AG08396 (cell line): ENCODE data around the gene ESM1.

Experiments
- DNase-seq: peaks from one replicate; pipeline ENCODE4 v3.0.0; 2012; ENCODE audit warnings: low spot score, mixed read lengths

The ESM1 gene

DNA sequence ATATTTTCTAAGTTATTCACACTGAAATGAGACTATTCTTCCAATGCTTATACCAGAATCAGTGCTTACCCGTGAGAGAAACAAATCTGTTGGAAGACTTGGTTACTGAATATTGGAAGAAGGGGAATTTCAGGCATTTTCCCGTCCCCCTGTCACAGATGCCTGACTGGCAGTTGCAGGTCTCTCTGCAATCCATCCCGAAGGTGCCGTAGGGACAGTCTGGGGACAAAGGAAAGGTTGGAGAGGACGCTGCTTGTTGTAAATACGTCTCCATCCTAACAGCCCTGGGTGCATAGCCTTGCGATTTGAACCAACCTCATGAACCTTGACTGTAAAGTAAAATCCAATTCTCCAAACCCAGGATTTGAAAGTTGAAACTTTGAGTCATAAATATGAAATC lies 3.5 kb downstream of the ESM1 start:
- no peak for DNase-seq

DNA sequence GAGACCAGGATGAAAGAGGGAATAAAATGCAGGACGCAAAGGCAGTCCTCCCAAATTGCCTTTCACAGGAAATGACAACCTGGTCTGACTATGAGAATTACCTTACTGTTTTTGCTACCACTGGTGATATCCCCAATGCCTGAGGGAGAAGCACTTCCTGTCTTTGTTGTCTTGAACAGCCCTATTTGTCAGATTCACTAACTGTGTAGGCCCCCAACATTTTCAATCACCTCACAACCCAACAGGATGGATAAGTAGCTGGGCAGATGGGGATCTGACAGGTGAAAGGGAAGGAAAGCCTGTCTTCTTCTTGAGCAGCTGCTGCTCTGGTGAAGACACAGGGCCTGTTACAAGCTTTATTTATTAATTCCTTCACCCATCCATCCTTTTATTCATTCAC lies 9.7 kb downstream of the ESM1 start:
- DNase-seq = no peak

DNA sequence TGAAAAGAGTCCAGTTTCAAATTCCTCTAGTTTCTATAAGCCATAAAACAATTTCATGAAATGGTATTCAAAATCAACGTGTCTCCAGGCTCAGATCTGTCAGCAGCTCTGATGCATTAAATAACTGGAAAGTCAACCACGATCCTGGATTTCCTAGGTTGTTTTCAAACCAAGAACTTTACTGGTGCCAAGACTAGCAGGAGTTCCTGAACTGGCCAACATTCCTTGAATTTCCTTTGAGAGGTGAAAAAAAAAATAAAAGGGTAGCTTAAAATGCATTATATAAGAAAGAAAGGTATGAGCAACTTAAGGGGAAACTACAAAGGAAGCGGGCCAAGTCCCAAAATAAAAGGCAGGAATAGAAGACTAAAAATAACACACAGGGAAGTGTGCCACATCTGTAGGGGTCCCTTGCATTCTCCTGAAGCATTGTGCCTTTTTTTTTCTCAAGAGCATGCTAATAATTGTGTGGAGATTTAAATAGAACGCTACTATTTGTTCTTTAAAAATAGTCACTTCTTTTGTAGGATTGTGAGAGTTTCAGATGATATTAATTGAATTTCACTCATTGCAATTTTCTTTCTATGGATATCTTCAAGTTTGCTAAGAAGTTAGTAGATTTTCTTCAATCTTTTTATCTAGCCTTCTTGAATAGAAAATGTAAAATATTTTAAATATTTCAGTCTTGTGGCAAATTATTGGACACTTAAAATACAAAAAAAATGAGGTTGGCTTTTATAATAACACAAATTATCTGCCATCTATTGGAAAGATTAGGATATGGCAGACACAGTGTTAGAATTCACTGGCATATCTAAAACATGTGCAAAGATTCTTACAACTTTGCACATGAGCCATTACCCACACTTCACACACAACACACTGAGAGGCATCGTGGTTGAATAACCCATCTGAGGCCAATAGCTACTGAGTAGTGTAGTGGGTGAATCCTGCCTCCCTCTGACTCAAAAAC lies 15.3 kb downstream of the ESM1 start:
- no peak for DNase-seq

DNA sequence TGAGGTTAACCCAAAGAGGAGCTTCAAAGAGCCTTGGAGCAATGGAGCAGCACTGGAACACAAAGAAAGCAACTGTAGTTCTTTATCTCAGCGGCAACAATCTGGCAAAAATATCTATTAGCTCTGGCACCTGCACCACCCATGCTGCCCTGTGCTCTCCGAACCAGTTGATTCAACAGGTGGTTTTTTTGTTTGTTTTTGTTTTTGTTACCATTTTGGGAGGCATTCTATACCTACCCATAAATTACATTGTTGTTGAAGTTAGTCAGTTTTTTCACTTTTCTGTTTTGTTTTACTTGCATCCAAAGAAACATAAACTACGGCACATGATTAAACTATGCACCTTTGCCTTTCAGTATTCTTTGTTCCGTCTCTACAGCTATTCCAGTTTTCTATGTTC lies 16.2 kb downstream of the ESM1 start:
- DNase-seq = no peak

DNA sequence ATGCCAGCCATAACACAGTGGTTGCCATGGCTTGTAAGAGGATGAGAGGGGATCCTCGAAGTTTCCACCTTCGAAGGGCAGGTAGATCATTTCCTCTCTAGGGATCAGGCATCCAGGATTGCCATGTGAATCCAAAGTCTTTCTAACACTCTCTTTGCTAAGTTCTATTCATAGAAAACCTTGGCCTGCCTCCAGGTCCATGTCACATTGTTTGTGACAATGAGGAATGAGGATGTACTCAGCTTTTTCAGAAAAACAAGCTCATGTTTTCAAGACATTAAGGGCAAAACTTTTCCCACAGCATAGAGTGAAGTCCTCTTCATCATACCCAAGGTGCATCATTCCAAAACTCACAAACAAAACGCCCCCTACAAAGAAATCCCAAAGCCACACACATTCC lies 19.6 kb downstream of the ESM1 start:
- DNase-seq = no peak

DNA sequence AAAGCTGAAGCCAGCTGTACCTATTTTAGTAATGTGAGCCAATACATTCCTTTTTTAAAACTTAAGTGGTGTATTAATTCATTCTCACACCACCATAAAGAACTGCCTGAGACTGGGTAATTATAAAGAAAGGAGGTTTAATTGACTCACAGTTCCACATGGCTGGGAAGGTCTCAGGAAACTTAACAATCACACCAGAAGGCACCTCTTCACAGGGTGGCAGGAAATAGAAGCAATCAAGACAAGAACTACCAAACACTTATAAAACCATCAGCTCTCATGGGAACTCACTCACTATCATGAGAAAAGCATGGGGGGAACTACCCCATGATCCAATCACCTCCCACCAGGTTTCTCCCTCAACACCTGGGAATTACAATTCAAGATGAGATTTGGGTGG lies 21.0 kb downstream of the ESM1 start:
- no peak for DNase-seq

DNA sequence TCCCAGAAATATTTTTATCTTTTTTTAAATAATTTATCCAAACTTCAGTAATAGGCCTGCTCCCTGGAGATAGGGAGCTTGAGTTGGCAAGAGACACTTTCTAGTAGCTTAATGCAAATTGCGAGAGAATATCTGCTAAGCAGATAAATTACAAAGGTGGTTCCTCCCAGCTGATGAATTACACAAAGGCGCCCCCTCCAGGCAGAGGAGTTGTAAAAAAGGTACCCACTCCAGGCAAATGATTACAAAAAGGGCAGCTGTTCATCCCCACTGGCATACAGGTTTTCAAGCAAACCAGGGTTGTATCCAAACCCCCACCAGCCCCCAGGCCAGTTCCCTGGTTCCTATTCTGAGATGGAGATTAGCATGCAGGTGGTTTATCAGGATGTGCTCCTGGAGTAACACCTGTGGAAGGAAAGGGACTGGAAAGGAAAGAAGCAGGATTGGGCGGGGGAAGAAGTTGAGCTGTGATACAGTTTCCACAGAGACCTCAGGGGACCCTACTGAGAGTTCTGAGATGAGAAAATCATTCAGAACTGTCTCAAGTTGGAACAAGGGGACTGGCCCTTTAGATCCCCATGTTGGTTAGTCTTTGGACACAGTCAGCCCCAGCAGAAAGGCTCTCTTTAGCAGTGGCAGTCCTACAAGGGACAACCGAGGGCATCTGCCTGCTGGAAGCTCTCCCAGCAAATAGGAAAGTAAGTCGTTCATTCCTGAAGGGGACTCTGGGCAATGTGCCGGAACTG lies 25.5 kb downstream of the ESM1 start:
- no peak for DNase-seq

DNA sequence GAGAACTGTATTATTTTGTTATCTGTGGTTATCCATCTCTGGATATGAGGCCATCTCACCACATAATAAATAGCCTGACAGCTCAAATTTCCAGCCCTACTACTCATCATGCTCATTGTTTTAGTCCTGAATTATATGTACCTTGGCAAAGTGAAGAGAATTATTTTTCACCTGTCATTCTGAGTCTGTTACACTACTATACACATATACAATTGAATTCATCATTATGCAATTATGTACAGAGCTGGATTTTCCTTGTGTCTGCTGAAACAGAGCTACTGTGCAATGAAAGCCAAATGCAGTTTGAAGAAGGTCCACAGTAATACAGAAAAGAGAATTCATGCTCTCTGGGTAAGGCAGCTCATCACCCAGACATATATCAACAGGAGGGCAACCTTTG lies 28.5 kb downstream of the ESM1 start:
- DNase-seq = no peak

DNA sequence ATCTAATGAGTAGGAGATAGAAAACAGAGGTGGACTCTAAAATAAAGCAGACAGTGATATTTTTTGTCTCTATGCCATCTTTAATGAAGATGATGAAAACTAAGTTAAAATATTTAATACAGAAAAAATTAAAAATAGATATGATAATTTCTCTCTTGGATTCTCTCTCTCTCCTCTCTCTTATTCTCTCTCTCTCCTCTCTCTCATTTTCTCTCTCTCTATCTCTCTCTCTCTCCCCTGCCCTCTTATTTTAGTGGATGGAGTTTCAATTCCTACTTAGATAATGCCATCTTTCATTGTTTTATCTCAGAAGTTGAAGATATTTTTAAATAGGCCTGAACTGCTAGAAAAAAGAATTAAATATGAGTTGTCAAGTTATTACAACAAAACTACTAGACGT lies 38.2 kb downstream of the ESM1 start:
- no peak for DNase-seq

DNA sequence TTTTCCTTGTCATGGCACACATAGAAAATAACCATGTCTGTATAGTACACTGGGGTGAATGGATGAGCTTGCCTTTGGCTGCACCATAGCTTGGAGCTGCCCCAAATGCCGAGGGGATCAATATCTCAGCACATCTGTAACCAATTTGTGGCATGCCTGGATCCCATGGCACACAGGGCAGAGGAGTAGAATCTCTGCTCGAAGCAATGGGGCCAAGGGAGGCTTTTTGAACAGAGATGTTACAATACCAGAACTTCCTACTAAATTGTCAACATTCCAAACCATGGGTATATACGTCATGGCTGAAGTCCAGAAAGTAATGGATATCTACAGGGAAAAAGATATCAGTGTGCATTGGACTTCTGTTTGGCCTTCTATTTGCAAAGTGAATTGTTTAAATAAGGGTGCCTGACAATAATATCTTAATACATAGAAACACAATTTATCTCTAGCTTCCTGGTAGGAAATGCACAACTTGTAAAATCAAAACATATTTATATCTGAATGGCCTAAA lies 39.0 kb downstream of the ESM1 start:
- no peak for DNase-seq

DNA sequence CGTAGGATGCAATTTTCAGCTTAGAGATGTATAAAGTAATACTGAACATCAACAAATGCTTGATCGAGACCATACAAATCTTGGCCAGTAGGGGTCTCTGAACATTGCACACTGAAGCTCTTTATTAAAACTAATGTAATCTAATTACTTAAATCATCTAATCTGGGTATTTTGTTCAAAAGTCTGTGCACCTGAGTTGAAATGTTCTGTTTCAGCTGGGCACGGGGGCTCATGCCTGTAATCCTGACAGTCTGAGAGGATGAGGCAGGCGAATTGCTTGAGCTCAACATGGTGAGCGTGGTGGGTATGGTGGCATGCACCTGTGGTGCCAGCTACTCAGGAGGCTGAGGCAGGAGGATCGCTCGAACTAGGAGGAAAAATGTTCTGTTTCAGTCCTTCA lies 41.0 kb downstream of the ESM1 start:
- DNase-seq = peak; percentile 39

DNA sequence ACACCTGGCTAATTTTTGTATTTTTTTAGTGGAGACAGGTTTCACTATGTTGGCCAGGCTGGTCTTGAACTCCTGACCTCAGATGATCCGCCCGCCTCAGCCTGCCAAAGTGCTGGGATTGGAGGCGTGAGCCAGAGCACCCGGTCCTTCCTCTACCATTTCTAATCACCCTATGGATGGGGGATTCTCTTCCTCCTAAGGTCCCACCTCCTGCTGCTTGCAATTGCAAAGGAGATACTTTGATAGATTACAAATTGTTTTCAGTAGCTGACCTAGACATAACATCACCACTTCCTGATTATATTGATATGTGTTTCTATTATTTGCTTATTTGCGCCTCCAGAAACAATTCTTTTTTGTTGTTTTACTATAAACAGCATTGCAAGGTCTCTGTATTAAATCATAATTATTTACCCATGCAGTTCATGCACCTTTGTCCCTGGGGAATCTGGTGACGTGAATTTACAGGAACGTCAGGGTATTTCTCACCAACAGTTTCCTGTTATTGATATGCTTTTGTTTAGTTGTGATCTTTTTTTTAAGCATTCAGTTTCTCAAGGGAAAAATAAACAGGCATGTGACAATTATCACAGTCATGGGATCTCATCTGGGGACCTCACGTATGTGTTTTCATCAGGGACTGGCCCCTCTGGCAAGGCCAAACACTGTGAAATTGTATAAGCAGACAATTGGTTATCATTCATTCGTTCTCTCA lies 43.2 kb downstream of the ESM1 start:
- no peak for DNase-seq

DNA sequence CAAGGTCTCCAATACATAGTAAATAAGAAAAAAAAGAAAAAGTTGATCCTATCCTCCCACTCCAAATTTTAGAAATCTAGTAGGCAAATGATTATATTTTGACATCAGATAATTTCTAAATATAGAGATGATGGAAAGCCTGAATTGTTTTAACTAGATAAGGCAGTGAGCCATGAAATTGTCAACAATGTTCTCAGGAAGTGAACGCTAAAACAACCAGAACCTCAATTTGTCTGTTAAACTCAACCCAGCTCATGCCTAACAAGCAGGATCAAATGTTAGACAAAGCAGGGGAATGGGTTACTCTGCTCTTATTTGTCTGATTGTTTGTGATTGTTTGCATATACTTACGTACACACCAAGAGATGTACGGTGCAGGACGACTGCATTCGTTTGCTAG lies 49.2 kb downstream of the ESM1 start:
- no peak for DNase-seq

DNA sequence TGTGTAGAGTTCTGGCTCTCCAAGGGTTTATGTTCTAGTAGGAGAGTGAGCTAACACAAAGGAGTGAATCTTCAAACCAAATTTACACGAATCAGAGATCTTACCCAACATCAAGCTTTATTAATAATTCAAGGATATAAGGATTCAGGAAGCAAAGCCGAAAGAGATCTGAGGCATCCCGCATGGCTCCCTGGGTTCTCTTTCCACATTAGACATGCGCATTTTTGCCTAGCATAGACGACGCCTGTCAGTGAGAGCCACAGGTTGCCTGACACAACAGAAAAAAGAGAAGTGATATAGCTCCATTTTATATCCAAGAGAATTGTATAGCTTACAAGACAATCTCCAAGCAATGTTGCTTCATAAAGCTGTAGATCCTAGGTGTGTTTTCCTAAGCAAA lies 52.6 kb downstream of the ESM1 start:
- DNase-seq = no peak

DNA sequence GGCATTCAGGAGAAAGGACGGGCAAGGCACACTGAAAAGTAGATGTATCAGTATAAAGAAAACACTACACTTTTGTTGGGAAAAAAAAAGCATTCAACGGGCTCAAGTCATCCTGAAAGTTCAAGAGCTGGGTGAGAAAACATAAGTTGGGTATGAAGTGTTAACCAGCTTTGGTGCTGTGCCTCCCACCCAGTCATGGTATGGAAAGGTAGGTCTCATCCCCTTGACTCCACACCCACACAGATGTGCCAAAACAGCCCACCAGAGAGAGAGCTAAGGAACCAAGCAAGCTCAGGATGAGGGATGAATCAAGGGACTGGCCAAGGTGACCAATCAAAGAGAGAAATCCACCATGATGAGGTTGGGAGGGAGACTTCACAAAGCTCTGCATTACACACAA lies 54.7 kb downstream of the ESM1 start:
- no peak for DNase-seq
